Posterior cingulate gyrus (tissue), 11 donors: ENCODE results near the gene ADAM12.
"Not testable (repeated sequence)": the region's sequence is repeated elsewhere in the genome, so short reads cannot be mapped to it uniquely, and the experiment has no call there.

Experiments used
- DNase-seq, 10 donors: peaks; one replicate each; pipeline versions ENCODE4 v3.0.0 to v3.0.0-alpha.2; 2020 to 2021; ENCODE audit warnings: mixed read lengths in 3 of 10
- intact Hi-C: fragments of 100-400 bp; cut with DNase I; formaldehyde crosslinking; loops from one replicate; pipeline ENCODE4 v1.15.1; 2023

ADAM12 gene

GRCh38 chr10:126278851-126279250, 109.4 kb downstream of the ADAM12 start:
- DNase-seq, result no peak
- intact Hi-C loops, result no loop called here

GRCh38 chr10:126277181-126277580, 111.1 kb downstream of the ADAM12 start:
- DNase-seq, result no peak
- intact Hi-C loops, result no loop called here

GRCh38 chr10:126272526-126272925, 115.8 kb downstream of the ADAM12 start:
- no peak for DNase-seq
- intact Hi-C loops, result no loop called here

- intact Hi-C loops, result no loop called here
- no peak for DNase-seq
These were observed 118.2 kb downstream of the ADAM12 start for GRCh38 chr10:126270111-126270510.

- no peak for DNase-seq
- intact Hi-C loops, result no loop called here
These were observed 120.0 kb downstream of the ADAM12 start for GRCh38 chr10:126268013-126268920.

GRCh38 chr10:126264102-126265018, 123.9 kb downstream of the ADAM12 start:
- no peak for DNase-seq
- intact Hi-C loops, result no loop called here

- intact Hi-C loops, result no loop called here
- DNase-seq, result no peak
These were observed 125.1 kb downstream of the ADAM12 start for GRCh38 chr10:126263006-126263676.

GRCh38 chr10:126262233-126262838, 125.9 kb downstream of the ADAM12 start:
- DNase-seq, result no peak
- intact Hi-C loops, result no loop called here

- DNase-seq, result no peak
- intact Hi-C loops, result no loop called here
These were observed 128.4 kb downstream of the ADAM12 start for GRCh38 chr10:126259760-126260479.

GRCh38 chr10:126256864-126257263, 131.4 kb downstream of the ADAM12 start:
- intact Hi-C loops, result no loop called here
- DNase-seq, result no peak

GRCh38 chr10:126255313-126255712, 133.0 kb downstream of the ADAM12 start:
- no peak for DNase-seq
- intact Hi-C loops, result no loop called here

GRCh38 chr10:126253611-126253998, 134.7 kb downstream of the ADAM12 start:
- intact Hi-C loops, result no loop called here
- no peak for DNase-seq

- DNase-seq, result no peak
- intact Hi-C loops, result no loop called here
These were observed 135.2 kb downstream of the ADAM12 start for GRCh38 chr10:126252884-126253610.

GRCh38 chr10:126251778-126252407, 136.4 kb downstream of the ADAM12 start:
- intact Hi-C loops, result no loop called here
- DNase-seq, result no peak

- DNase-seq, result no peak
- intact Hi-C loops, result no loop called here
These were observed 137.6 kb downstream of the ADAM12 start for GRCh38 chr10:126250527-126251310.

GRCh38 chr10:126250045-126250444, 138.2 kb downstream of the ADAM12 start:
- intact Hi-C loops, result no loop called here
- DNase-seq, result no peak

- intact Hi-C loops, result no loop called here
- no peak for DNase-seq
These were observed 140.8 kb downstream of the ADAM12 start for GRCh38 chr10:126247446-126247975.

- DNase-seq, intact Hi-C loops: not testable (repeated sequence)
These were observed 141.9 kb downstream of the ADAM12 start for GRCh38 chr10:126246396-126246795.
